ENCODE results near the gene LYZL4. TPM values are rescaled to one million over a fixed set of nuclear protein-coding genes. Genes with fewer than 3 reads are reported as not detected.

LYZL4 gene
- total RNA-seq, 2 donors from 2014 or later = not detected

DNA sequence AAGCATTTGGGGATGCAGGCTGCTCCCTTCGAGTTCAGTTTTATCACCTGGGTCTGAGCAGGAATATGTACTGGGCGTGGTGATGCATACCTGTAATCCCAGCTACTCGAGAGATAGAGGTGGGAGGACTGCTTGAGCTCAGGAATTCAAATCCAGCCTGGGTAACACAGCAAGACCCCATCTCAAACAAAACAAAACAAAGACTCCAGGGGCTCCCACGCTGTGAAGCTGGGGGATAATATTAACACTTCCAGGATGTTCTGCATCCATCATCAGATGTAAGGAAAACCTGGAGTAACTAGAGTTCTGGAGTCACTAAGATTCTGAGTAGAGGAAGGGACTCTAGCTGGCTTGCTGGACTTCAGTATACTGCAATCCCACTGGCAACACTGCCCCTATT, 40.6 kb downstream of the LYZL4 start:
- H3K27me3 ChIP-seq = no peaks in the 10 kb centered on the region
- TF ChIP-seq, protein P1, sequence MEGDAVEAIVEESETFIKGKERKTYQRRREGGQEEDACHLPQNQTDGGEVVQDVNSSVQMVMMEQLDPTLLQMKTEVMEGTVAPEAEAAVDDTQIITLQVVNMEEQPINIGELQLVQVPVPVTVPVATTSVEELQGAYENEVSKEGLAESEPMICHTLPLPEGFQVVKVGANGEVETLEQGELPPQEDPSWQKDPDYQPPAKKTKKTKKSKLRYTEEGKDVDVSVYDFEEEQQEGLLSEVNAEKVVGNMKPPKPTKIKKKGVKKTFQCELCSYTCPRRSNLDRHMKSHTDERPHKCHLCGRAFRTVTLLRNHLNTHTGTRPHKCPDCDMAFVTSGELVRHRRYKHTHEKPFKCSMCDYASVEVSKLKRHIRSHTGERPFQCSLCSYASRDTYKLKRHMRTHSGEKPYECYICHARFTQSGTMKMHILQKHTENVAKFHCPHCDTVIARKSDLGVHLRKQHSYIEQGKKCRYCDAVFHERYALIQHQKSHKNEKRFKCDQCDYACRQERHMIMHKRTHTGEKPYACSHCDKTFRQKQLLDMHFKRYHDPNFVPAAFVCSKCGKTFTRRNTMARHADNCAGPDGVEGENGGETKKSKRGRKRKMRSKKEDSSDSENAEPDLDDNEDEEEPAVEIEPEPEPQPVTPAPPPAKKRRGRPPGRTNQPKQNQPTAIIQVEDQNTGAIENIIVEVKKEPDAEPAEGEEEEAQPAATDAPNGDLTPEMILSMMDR (IDR thresholded peaks at IDR 0.05) = no peak
- no peak overlapping the region for H3K27ac ChIP-seq
- H3K9me3 ChIP-seq = no peaks in the 10 kb centered on the region
- no peak overlapping the region for H3K4me3 ChIP-seq
- H3K9ac ChIP-seq (ENCODE audit: low read depth in 2 of 2, low read length in 2 of 2) = no peak overlapping the region
- H3K4me1 ChIP-seq = no peaks in the 10 kb centered on the region
- intact Hi-C loops (cut with DNase I) = no loop called here
- no peaks in the 10 kb centered on the region for H3K36me3 ChIP-seq
- no peak for DNase-seq

DNA sequence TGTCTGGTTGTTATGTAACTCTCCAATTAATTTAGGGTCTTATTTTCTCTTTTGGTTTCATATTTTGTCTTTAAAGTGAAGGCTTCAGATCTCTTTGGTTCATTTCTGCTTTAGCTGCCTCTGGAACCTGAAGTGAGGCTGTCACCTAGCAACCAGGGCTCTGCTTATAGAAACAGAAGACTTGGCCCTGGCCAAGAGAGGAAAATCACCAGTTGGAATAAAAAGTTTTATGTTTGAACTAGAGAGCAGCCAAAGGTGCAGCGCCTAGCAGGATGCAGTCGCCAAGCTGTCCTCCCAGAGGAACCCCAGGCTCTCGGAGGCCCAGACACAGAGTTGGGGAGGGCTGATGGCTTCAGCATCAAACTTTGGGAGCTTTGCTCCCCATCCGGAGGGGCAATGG, 41.1 kb downstream of the LYZL4 start:
- no peaks in the 10 kb centered on the region for H3K4me1 ChIP-seq
- intact Hi-C loops (cut with DNase I) = no loop called here
- H3K27me3 ChIP-seq = no peaks in the 10 kb centered on the region
- H3K36me3 ChIP-seq = no peaks in the 10 kb centered on the region
- no peak for DNase-seq
- no peaks in the 10 kb centered on the region for H3K9me3 ChIP-seq
- TF ChIP-seq, protein P1 (IDR thresholded peaks at IDR 0.05) = no peak
- H3K4me3 ChIP-seq = no peak overlapping the region
- no peak overlapping the region for H3K27ac ChIP-seq
- no peak overlapping the region for H3K9ac ChIP-seq (ENCODE audit: low read depth in 2 of 2, low read length in 2 of 2)

DNA sequence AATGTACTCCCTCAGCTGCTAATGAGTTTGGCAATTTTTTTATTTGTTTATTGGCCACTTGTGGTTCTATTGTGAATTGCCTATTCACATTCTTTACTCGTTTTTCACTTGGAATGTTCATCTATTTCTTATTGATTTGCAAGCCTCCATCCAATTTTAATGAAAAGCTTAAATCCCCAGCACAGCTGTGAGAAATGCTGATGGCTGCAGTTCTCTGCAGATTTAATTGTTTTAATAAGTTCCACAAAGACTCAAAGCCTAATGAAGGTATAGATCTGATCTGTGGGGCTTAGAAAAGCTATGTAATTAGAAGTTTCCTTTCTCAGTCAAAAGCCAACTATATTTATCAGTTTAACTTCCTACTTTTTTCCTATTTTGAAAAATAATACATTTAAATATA, 41.5 kb downstream of the LYZL4 start:
- no peak overlapping the region for H3K9ac ChIP-seq (ENCODE audit: low read depth in 2 of 2, low read length in 2 of 2)
- H3K4me3 ChIP-seq = no peak overlapping the region
- TF ChIP-seq, protein P1 (IDR thresholded peaks at IDR 0.05) = no peak
- H3K9me3 ChIP-seq = no peaks in the 10 kb centered on the region
- no peaks in the 10 kb centered on the region for H3K4me1 ChIP-seq
- no peaks in the 10 kb centered on the region for H3K27me3 ChIP-seq
- DNase-seq = no peak
- H3K36me3 ChIP-seq = no peaks in the 10 kb centered on the region
- no peak overlapping the region for H3K27ac ChIP-seq
- intact Hi-C loops (cut with DNase I) = no loop called here

DNA sequence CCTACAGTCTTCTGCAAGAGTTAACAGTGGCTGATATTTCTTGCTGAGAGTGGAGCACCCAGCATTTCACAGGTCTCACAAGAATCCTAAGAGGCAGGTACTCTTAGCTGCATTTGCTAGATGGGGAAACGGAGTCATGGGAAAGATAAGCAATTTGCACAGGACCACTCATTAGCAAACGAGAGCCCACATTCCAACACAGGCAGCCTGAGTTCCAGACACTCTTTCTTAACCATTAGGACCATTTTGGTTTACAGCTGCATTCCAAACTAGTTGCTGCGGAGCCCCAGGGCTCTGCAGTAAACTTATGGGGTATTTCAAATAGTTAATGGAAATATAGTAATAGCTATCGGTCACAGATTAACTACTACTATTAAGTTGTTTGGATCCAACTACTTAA, 42.5 kb downstream of the LYZL4 start:
- Histone ChIP-seq H3K4me3 (no peak overlapping the region), H3K27me3 (no peaks in the 10 kb centered on the region), H3K27ac (no peak overlapping the region), H3K9ac (ENCODE audit: low read depth in 2 of 2, low read length in 2 of 2) (no peak overlapping the region), H3K4me1 (no peaks in the 10 kb centered on the region), H3K36me3 (no peaks in the 10 kb centered on the region), H3K9me3 (no peaks in the 10 kb centered on the region)
- DNase-seq = no peak
- TF ChIP-seq, protein P1 (IDR thresholded peaks at IDR 0.05) = no peak
- intact Hi-C loops (cut with DNase I) = no loop called here

DNA sequence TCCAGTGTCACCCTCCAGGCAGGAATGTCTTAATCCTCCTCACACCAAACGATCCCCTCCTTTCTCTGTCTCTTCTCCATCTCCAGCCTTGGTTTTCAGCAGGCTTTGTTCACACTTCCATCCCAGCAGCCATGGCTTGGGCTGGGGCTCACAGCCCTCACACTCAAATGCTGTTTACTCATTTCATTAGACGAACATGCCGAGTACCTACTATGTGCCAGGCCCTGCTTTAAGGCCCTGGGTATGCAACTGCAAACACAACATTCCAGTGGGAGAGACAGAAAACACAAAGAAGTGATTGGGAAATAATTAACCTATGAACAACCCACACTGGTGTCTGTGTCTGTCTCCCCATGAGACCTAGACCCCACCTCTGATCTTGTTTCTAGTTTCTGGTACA, 43.9 kb downstream of the LYZL4 start:
- intact Hi-C loops (cut with DNase I) = no loop called here
- TF ChIP-seq, protein P1 (IDR thresholded peaks at IDR 0.05) = no peak
- Histone ChIP-seq H3K9ac (ENCODE audit: low read depth in 2 of 2, low read length in 2 of 2) (no peak overlapping the region), H3K36me3 (no peaks in the 10 kb centered on the region), H3K4me1 (no peaks in the 10 kb centered on the region), H3K9me3 (no peaks in the 10 kb centered on the region), H3K27ac (no peak overlapping the region), H3K4me3 (no peak overlapping the region), H3K27me3 (no peaks in the 10 kb centered on the region)
- DNase-seq = no peak

DNA sequence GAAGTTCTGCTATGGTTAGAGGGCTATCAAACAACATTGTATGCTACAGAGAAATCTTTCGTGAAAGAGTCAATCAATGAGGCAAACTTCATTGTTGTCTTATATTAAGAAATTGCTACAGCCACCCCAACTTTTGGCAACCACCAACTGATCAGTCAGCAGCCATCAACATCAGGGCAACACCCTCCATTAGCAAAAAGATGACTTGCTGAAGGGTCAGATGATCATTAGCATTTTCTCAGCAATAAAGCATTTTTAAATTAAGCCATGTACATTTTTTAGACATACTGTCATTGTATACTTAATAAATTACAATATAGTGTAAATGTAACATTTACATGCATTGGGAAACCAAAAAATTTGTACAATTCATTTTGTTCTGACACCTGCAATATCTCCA, 53.1 kb downstream of the LYZL4 start:
- Histone ChIP-seq H3K36me3 (no peaks in the 10 kb centered on the region), H3K9ac (ENCODE audit: low read depth in 2 of 2, low read length in 2 of 2) (no peak overlapping the region), H3K4me1 (no peaks in the 10 kb centered on the region), H3K27ac (no peak overlapping the region), H3K4me3 (no peak overlapping the region), H3K9me3 (no peaks in the 10 kb centered on the region), H3K27me3 (no peaks in the 10 kb centered on the region)
- TF ChIP-seq, protein P1 (IDR thresholded peaks at IDR 0.05) = no peak
- intact Hi-C loops (cut with DNase I) = no loop called here
- DNase-seq = no peak
